PC-9 (cell line): Measurements from ENCODE around the gene SRMS. TPM values are rescaled to one million over a fixed set of nuclear protein-coding genes. Genes with fewer than 3 reads are reported as not detected.

Experiments used
- BruUV-seq: library from RNA; stranded (reverse); fragments of 400-500 nt; replicated peaks from 2 replicates; lab custom pipeline; 2021; lab: Mats Ljungman, UMichigan
- CTCF ChIA-PET: fragments of 300-600 bp; sonication (Branson Sonifier 250); formaldehyde crosslinking; loops from one replicate; lab custom pipeline; 2022; ENCODE audit warnings: antibody characterized with exemption; lab: Charles Lee
- POLR2A ChIA-PET: fragments of 300-600 bp; sonication (Branson Sonifier 250); formaldehyde crosslinking; loops from one replicate; lab custom pipeline; 2022; ENCODE audit warnings: antibody characterized with exemption; ENCODE audit not compliant: unreplicated experiment; lab: Charles Lee
- DNase-seq, 2 experiments: peaks; one replicate each; pipeline versions ENCODE4 v3.0.0 to v3.0.0-alpha.2; 2015 to 2022; ENCODE audit warnings: mixed read lengths in 1 of 2
- H2AFZ ChIP-seq: fragments of 200-600 bp; sonication (generic); 2 replicates; pipeline ENCODE4 v1.8.1; 2017; ENCODE audit warnings: antibody characterized with exemption
- H3F3A ChIP-seq: fragments of 200-600 bp; sonication (generic); 2 replicates; pipeline ENCODE4 v1.8.1; 2017; ENCODE audit warnings: antibody characterized with exemption, mild to moderate bottlenecking, low read depth; ENCODE audit not compliant: insufficient read depth
- H3K27ac ChIP-seq: fragments of 200-600 bp; sonication (generic); 2 replicates; pipeline ENCODE4 v1.6.1; 2016; ENCODE audit warnings: mixed run types
- H3K27me3 ChIP-seq: fragments of 200-600 bp; sonication (generic); 2 replicates; pipeline ENCODE4 v1.6.1; 2016; ENCODE audit warnings: low read depth, mixed run types; ENCODE audit not compliant: insufficient read depth
- H3K36me3 ChIP-seq: fragments of 200-600 bp; sonication (generic); 2 replicates; pipeline ENCODE4 v1.6.1; 2016; ENCODE audit warnings: low read depth, mixed run types
- H3K4me1 ChIP-seq: fragments of 200-600 bp; sonication (generic); replicated peaks from 2 replicates; pipeline ENCODE4 v1.6.1; 2016; ENCODE audit warnings: mixed run types; ENCODE audit not compliant: insufficient read depth
- H3K4me2 ChIP-seq: fragments of 200-600 bp; sonication (generic); 2 replicates; pipeline ENCODE4 v1.6.1; 2017; ENCODE audit warnings: mixed run types
- H3K4me3 ChIP-seq: fragments of 200-600 bp; sonication (generic); 2 replicates; pipeline ENCODE4 v1.6.1; 2016; ENCODE audit warnings: mixed run types
- H3K79me2 ChIP-seq: fragments of 200-600 bp; sonication (generic); 2 replicates; pipeline ENCODE4 v1.6.1; 2017; ENCODE audit warnings: low read depth, mixed run types
- H3K9me2 ChIP-seq: fragments of 200-600 bp; sonication (generic); 2 replicates; pipeline ENCODE4 v1.8.1; 2017; ENCODE audit warnings: mild to moderate bottlenecking; ENCODE audit not compliant: insufficient read depth
- H3K9me3 ChIP-seq: fragments of 200-600 bp; sonication (generic); 2 replicates; pipeline ENCODE4 v1.8.1; 2016; ENCODE audit warnings: low read depth; ENCODE audit not compliant: insufficient read depth
- H4K20me1 ChIP-seq: fragments of 200-600 bp; sonication (generic); 2 replicates; pipeline ENCODE4 v1.8.1; 2017; ENCODE audit not compliant: insufficient read depth
- CTCF ChIP-seq: fragments of 200-600 bp; sonication (generic); conservative IDR thresholded peaks from 2 replicates; pipeline ENCODE4 v1.6.1; 2017; ENCODE audit warnings: mixed run types, antibody characterized with exemption, mild to moderate bottlenecking, moderate library complexity
- EZH2 ChIP-seq: fragments of 200-600 bp; sonication (generic); IDR thresholded peaks from 2 replicates; pipeline ENCODE4 v1.8.0; 2017; ENCODE audit warnings: antibody characterized with exemption, low read depth
- intact Hi-C: fragments of 100-400 bp; cut with micrococcal nuclease; formaldehyde crosslinking; loops from one replicate; pipeline ENCODE4 v1.10.0; 2022; ENCODE audit not compliant: unreplicated experiment
- total RNA-seq: library from RNA; stranded (reverse); gene quantifications from 2 replicates; pipeline ENCODE4 v1.2.3, GENCODE V29; 2021

The SRMS gene
- total RNA-seq, 1 experiment from 2014 or later, result 1.2 TPM

GRCh38 chr20:63553251-63553932 lies 5.8 kb upstream of the SRMS start:
- peak overlapping the region; percentile 79 for H3K27ac ChIP-seq
- peak overlapping the region; percentile 84 for H3K4me2 ChIP-seq
- no peaks in the 10 kb centered on the region for H3K36me3 ChIP-seq
- peak overlapping the region; percentile 81 for H3K4me3 ChIP-seq
- no peaks in the 10 kb centered on the region for H3K9me3 ChIP-seq
- H3F3A ChIP-seq, result peaks cover 22% of the 10 kb centered on the region
- intact Hi-C loops, result loop anchor here (1.0 to 5.0 kb wide), 3 partner anchors 15 to 89 kb away; partner anchors contain the start of gene PPDPF
- H3K4me1 ChIP-seq, result peaks cover 15% of the 10 kb centered on the region
- no peaks in the 10 kb centered on the region for H3K27me3 ChIP-seq
- ChIA-PET CTCF (interaction anchor here (0.6 to 1.0 kb wide), 5 partner anchors 14 to 105 kb away, joined by 3 to 8 read pairs (median 6); partner anchors contain the start of gene RTEL1), POLR2A (interaction anchor here (0.6 to 1.0 kb wide), 5 partner anchors 29 to 509 kb away, joined by 3 to 11 read pairs (median 4); partner anchors contain the start of gene UCKL1)
- no peaks in the 10 kb centered on the region for H3K79me2 ChIP-seq
- peak; percentile 77 to 98 for DNase-seq
- peak overlapping the region; percentile 98 for H2AFZ ChIP-seq
- BruUV-seq, result no TSS peak
- no peaks in the 10 kb centered on the region for H4K20me1 ChIP-seq
- no peak for TF ChIP-seq CTCF
- no peak for TF ChIP-seq EZH2
- no peaks in the 10 kb centered on the region for H3K9me2 ChIP-seq

- TF ChIP-seq CTCF (no peak), EZH2 (no peak)
- Histone ChIP-seq H3K9me3 (no peaks in the 10 kb centered on the region), H3K27ac (peak overlapping the region; percentile 79), H3K4me2 (peak overlapping the region; percentile 84), H3K27me3 (no peaks in the 10 kb centered on the region), H3K9me2 (no peaks in the 10 kb centered on the region), H3K36me3 (no peaks in the 10 kb centered on the region), H2AFZ (peak overlapping the region; percentile 59), H3K4me3 (peak overlapping the region; percentile 52; the same call in 1 of the 2 replicates), H3F3A (peaks cover 22% of the 10 kb centered on the region), H3K79me2 (no peaks in the 10 kb centered on the region), H3K4me1 (peaks cover 21% of the 10 kb centered on the region), H4K20me1 (no peaks in the 10 kb centered on the region)
- POLR2A ChIA-PET, result interaction anchor here (0.6 to 1.0 kb wide), 5 partner anchors 29 to 510 kb away, joined by 3 to 11 read pairs (median 4); partner anchors contain the start of gene UCKL1
- intact Hi-C loops, result loop anchor here (1.0 to 5.0 kb wide), 3 partner anchors 14 to 90 kb away; partner anchors contain the start of gene PPDPF
- CTCF ChIA-PET, result interaction anchor here (0.6 to 1.0 kb wide), 6 partner anchors 14 to 106 kb away, joined by 3 to 8 read pairs (median 5); partner anchors contain the start of genes GMEB2 and RTEL1
- DNase-seq, result peak; percentile 75 to 86
- BruUV-seq, result no TSS peak
Measured at GRCh38 chr20:63552481-63553249, 5.1 kb upstream of the SRMS start.

DNA sequence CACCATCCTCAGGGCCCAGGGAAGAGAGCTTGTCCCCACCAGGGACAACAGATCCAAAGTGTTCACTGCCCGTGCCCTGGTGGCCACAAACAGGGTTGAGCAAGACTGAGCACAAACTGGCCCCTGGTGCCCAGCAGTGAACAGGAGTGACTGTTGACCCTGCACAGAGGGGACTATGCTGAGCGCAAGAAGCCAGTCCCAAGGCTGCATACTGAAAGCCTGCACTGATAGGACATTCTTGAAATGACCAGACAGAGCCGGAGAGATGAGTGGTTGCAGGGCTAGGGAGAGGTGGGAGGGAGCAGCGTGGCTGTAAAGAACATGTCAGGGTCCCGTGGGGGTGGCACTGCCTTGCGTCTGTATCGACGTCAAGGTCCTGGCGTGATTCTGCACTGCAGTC lies 3.5 kb upstream of the SRMS start:
- Histone ChIP-seq H3K36me3 (no peaks in the 10 kb centered on the region), H3K4me3 (no peak overlapping the region), H3K9me3 (no peaks in the 10 kb centered on the region), H2AFZ (no peak overlapping the region), H3K79me2 (no peaks in the 10 kb centered on the region), H3K27me3 (no peaks in the 10 kb centered on the region), H4K20me1 (no peaks in the 10 kb centered on the region), H3K9me2 (no peaks in the 10 kb centered on the region), H3K4me1 (peaks cover 35% of the 10 kb centered on the region), H3K27ac (no peak overlapping the region), H3F3A (peaks cover 17% of the 10 kb centered on the region), H3K4me2 (no peak overlapping the region)
- CTCF ChIA-PET, result no interaction called here
- intact Hi-C loops, result loop anchor here (5.0 kb wide), 1 partner anchor 91 kb away; no protein-coding TSS in a partner anchor
- POLR2A ChIA-PET, result no interaction called here
- BruUV-seq, result no TSS peak
- no peak for DNase-seq
- TF ChIP-seq EZH2 (no peak), CTCF (no peak)
